PC-3 (cell line): ENCODE data around the gene NAGLU.

Experiments used
- EZH2 ChIP-seq: fragments of 300-600 bp; sonication (generic); IDR thresholded peaks from one replicate; pipeline ENCODE4 v1.6.1; 2017; ENCODE audit warnings: antibody characterized with exemption, mild to moderate bottlenecking, low read length; ENCODE audit not compliant: unreplicated experiment
- TF ChIP-seq, protein P1 (sequence below): fragments of 300-600 bp; sonication (generic); conservative IDR thresholded peaks from 2 replicates; pipeline ENCODE4 v1.5.1; 2017; ENCODE audit warnings: antibody characterized with exemption, low read depth, mild to moderate bottlenecking, low read length

DNA sequence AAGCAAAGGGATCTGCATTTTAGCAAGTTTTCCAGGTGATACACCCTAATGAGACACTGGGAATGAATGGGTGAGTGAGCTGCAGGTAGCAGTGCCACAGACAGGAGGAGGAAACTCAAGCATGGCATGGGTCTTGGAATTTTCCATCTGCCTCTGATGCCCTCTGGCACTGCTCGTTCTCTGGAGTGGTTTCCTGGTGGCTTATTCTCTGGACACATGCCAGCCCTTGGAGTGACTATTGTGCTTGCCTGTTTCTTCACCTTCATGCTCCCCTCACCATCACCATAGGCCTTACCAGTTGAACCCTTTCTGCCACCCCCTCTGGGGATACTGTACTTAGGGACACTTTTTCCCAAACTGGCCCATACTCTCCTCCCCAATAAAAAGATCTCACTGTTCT, 27.5 kb downstream of the NAGLU start:
- TF ChIP-seq, protein P1, sequence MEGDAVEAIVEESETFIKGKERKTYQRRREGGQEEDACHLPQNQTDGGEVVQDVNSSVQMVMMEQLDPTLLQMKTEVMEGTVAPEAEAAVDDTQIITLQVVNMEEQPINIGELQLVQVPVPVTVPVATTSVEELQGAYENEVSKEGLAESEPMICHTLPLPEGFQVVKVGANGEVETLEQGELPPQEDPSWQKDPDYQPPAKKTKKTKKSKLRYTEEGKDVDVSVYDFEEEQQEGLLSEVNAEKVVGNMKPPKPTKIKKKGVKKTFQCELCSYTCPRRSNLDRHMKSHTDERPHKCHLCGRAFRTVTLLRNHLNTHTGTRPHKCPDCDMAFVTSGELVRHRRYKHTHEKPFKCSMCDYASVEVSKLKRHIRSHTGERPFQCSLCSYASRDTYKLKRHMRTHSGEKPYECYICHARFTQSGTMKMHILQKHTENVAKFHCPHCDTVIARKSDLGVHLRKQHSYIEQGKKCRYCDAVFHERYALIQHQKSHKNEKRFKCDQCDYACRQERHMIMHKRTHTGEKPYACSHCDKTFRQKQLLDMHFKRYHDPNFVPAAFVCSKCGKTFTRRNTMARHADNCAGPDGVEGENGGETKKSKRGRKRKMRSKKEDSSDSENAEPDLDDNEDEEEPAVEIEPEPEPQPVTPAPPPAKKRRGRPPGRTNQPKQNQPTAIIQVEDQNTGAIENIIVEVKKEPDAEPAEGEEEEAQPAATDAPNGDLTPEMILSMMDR = no peak
- TF ChIP-seq EZH2 = no peak
